NCI-H774 (cell line): ENCODE data around the gene KIF13A.
A peak's percentile ranks its signal among the peaks of the same experiment; 100 is the strongest.
"Not testable (repeated sequence)": the region's sequence is repeated elsewhere in the genome, so short reads cannot be mapped to it uniquely, and the experiment has no call there.

Experiments
- DNase-seq: peaks from one replicate; lab custom pipeline; 2025; lab: John Stamatoyannopoulos, UW

KIF13A gene

DNA sequence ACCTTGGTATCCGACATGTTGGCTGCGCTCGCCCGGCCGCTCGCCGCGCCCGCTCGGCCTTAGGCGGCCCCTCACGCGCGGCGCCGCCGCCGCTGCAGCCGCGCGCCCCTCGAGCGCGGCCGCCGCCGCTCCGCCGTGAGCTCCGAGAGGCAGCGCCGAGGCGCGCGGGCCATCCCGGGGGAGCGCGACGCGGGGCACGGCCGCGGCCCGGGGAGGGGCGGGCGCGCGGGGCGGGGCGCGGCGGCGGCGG, at the start of gene KIF13A:
Gene KIF13A (minus strand): TSS at position 189 of the 250 bp plus-strand sequence. CDS start 172 bp downstream, at position 17.
- DNase-seq = no peak

- no peak for DNase-seq
Observed at GRCh38 chr6:18036781-18037180, 49.3 kb upstream of the KIF13A start.

GRCh38 chr6:18035330-18035854, 48.0 kb upstream of the KIF13A start:
- DNase-seq = no peak

DNA sequence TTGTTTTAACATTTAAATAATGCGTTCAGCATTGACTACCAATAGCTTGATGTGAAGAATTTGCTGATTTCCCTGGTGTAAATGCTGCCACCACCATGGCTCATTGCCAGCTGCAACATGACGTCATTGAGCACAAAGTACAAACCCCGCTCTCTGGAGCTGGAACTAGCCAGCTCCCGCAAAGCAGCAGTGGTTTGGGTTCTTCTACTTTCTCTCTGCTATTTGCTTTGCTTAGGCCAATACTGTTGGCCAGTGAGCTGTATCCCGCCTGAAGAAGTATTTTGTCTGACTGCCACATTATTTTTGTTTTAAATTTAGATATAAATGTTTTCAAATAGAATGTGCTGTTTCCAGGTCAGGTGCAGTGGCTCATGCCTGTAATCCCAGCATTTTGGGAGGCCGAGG, 47.4 kb upstream of the KIF13A start:
- peak; percentile 3 for DNase-seq

- DNase-seq = no peak
Observed at GRCh38 chr6:18031680-18032256, 44.3 kb upstream of the KIF13A start.

DNA sequence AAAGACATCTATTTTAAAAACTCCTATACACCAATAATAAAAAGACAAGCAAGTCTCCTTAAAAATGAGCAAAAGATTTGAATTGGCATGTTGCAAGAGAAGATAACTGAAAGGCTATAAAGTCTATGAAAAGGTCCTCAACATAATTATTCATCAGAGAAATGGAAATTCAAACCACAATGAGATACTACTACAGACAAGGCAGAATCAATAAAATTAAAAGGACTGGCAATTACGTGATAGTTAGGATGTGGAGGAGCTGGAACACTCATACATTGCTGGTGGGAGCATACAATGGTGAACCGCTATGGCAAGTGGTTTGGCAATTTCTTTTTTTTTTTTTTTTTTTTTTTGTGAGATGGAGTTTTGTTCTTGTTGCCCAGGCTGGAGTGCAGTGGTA, 43.8 kb upstream of the KIF13A start:
- DNase-seq = no peak

DNA sequence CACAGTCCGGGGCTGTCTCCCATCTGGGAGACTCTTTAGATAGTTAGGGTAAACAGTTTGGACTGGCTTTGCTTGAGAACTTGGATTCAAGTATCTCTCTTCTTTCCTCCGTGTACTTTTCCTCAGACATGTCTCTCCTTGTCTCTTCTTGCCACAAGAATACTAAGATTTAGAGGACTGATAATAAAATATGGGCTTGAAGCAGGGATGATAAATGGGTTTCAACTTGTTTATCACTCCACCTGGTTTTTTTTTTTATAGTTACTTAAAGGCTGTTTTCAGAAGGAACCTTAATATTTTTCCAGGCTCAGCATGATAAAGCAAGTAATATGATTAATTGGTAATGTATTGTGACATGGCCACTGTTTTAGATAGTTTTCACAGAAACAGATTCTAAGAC, 40.9 kb upstream of the KIF13A start:
- DNase-seq = no peak

- no peak for DNase-seq
Observed at GRCh38 chr6:18025596-18025995, 38.2 kb upstream of the KIF13A start.

GRCh38 chr6:18024876-18025275, 37.4 kb upstream of the KIF13A start:
- no peak for DNase-seq

GRCh38 chr6:18023891-18024290, 36.5 kb upstream of the KIF13A start:
- no peak for DNase-seq

DNA sequence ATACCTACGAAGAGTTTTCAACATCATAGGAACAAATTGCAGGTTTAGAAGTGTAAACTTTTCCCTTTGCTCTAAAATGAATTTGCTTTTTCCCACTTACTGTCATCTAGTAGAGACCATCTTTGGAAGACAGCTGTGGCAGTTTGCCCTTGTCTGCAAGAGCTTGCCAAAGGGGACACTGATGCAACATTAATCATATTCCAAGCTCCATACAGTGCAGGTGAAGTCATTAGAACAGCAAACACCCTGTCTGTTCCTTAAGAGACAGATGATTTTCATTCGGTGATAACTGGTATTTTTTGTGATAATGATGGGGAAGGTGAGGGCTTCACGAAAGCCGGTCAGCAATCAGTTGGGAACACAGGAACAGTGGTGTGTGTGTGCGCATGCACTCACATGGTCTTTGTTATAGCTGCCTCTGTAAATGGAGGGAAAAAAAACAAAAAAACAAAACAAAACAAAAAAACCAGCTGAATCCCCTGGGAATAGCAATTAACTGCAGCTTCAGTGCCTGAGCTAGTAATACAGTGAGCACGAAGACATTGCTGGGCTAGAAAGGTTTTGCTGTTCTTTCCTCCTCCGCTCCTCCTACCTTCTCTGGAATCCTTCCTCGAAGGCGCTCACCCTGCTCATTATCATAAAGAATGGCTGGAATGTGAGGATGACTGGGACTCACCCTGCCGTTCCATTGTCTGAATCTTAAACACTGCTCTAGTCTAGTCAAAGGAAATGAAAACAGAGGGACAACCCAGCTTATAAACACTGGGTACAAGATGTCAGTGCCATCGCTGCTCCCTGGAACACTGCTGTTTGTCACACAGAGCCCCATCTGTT, 35.2 kb upstream of the KIF13A start:
- no peak for DNase-seq

- DNase-seq = no peak
Observed at GRCh38 chr6:18021166-18021850, 33.9 kb upstream of the KIF13A start.

- DNase-seq = not testable (repeated sequence)
Observed at GRCh38 chr6:18020545-18020944, 33.1 kb upstream of the KIF13A start.

- no peak for DNase-seq
Observed at GRCh38 chr6:18019539-18020534, 32.4 kb upstream of the KIF13A start.

GRCh38 chr6:18019133-18019532, 31.7 kb upstream of the KIF13A start:
- not testable (repeated sequence) for DNase-seq

- DNase-seq = no peak
Observed at GRCh38 chr6:18016698-18017097, 29.3 kb upstream of the KIF13A start.

GRCh38 chr6:18016133-18016532, 28.7 kb upstream of the KIF13A start:
- DNase-seq = no peak

DNA sequence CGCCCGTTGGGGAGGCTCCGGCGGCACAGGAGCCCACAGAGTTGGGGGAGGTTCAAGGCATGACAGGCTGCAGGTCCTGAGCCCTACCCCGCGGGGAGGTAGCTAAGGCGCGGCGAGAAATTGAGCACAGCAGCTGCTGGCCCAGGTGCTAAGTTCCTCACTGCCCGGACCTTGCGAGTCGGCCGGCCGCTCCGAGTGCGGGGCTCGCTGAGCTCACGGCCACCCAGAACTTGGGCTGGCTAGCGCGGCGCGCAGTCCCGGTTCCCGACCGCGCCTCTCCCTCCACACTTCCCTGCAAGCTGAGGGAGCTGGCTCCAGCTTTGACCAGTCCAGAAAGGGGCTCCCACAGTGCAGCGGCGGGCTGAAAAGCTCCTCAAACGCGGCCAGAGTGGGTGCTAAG, 23.9 kb upstream of the KIF13A start:
- no peak for DNase-seq

GRCh38 chr6:18010540-18010939, 23.1 kb upstream of the KIF13A start:
- not testable (repeated sequence) for DNase-seq

DNA sequence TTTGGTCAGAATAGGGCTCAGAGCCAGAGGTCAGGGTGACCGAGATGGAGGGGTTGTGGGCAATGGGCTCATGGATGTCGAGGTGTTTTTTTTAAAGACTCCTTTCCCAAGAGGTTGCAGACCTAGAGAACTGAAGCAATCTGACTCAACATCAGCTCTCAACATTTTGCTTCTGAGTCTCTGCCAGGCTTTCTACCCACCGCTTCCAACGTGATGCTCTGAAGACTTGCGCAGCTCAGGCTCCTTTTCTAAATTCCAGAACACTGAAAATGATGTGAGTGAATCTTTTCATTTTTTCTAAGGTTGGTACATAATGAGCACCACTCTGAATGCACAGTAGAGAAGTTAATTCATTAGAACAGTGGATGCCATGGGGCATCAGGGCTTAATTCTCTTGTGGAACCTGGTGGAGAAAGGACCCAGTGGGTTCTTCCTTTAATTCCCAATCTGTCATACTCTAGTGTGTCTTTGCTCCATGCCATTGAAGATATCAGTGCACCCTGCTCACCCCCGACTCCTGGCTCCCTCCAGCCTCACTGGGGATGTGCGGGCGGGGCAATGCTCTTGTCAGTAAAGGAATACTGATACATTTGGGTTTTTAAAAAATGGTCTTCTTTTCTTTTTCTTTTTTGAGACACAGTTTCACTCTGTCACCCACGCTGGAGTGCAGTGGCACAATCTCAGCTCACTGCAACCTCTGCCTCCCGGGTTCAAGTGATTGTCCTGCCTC, 17.0 kb upstream of the KIF13A start:
- no peak for DNase-seq

GRCh38 chr6:17999425-17999824, 12.0 kb upstream of the KIF13A start:
- no peak for DNase-seq
